ENCODE measurements around the gene CRLF1. TPM values are rescaled to one million over a fixed set of nuclear protein-coding genes. Genes with fewer than 3 reads are reported as not detected.
A peak's percentile ranks its signal among the peaks of the same experiment; 100 is the strongest.

CRLF1 gene
- total RNA-seq, 1 experiment from 2014 or later, result 16.2 TPM

DNA sequence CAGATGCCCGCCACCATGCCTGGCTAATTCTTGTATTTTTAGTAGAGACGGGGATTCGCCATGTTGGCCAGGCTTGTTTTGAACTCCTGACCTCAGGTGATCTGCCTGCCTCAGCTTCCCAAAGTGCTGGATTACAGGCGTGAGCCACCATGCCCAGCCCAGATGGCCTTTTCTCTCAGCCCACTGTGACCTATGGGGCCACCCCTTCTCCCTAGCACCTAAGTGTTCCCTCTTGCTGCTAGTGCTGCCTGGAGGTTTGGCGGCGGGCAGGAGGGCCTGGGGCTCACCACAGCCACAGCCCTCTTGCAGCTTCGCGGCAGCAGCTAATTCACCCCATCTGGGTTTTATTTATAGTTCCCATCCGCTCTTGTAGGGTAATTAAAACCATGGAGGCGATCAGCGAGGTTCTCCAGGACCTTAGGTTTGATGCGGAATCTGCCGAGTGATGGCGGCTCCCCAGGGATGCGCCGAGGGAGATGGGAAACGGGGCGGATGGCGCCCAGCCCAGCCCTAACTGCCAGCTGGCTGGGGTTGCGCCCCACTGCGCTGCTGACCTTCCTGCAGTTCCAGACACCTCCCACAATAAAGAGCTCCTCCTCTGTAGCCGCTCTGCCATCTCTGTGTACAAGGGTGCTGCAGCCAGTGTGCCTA lies 14.7 kb downstream of the CRLF1 start:
- Histone ChIP-seq H3K18ac (ENCODE audit: insufficient read length, low read depth, low read length) (no peak overlapping the region), H4K8ac (replicated peaks; ENCODE audit: insufficient read length, low read depth, low read length) (no peak overlapping the region), H3K23me2 (ENCODE audit: insufficient read length, low read depth, low read length, poor library complexity, severe bottlenecking) (peaks cover 28% of the 10 kb centered on the region), H3T11ph (ENCODE audit: low read length) (no peak overlapping the region), H3K4me2 (ENCODE audit: insufficient read depth, insufficient read length, low read length) (no peak overlapping the region), H3K9me3 (ENCODE audit: control insufficient read depth, low read depth, low read length) (no peaks in the 10 kb centered on the region), H3K14ac (ENCODE audit: insufficient read depth, low read length) (no peak overlapping the region), H2AFZ (ENCODE audit: low read length) (no peak overlapping the region), H2BK120ac (ENCODE audit: low read depth, low read length, poor library complexity, severe bottlenecking) (no peak overlapping the region), H3K27ac (ENCODE audit: insufficient read length, low read depth, low read length) (no peak overlapping the region), H3K56ac (ENCODE audit: insufficient read length, low read depth, low read length) (no peak overlapping the region), H2BK12ac (ENCODE audit: insufficient read length, low read depth, low read length) (no peak overlapping the region), H2AK5ac (ENCODE audit: insufficient read length, low read length) (no peak overlapping the region), H4K91ac (ENCODE audit: insufficient read length, low read depth, low read length) (no peak overlapping the region), H3K27me3 (ENCODE audit: insufficient read depth, low read length) (no peaks in the 10 kb centered on the region), H3K79me2 (ENCODE audit: insufficient read depth, low read length) (no peaks in the 10 kb centered on the region), H3K4ac (ENCODE audit: low read depth, low read length) (no peak overlapping the region), H2BK15ac (ENCODE audit: low read depth, low read length) (no peak overlapping the region), H2BK20ac (ENCODE audit: low read depth, low read length, poor library complexity, severe bottlenecking) (no peak overlapping the region), H4K20me1 (ENCODE audit: control insufficient read depth, insufficient read depth, insufficient read length) (no peaks in the 10 kb centered on the region), H3K23ac (ENCODE audit: insufficient read length, low read depth, low read length) (no peak overlapping the region), H3K79me1 (ENCODE audit: insufficient read depth, low read depth, low read length, poor library complexity, severe bottlenecking) (no peaks in the 10 kb centered on the region), H3K4me1 (ENCODE audit: insufficient read depth, low read length) (peaks cover 8% of the 10 kb centered on the region; the same call in 1 of the 2 replicates), H4K5ac (ENCODE audit: insufficient read length, low read depth, low read length) (no peak overlapping the region), H2BK5ac (ENCODE audit: insufficient read length, low read length) (no peak overlapping the region), H3K9ac (ENCODE audit: extremely low read depth, insufficient read length, low read length) (no peak overlapping the region)
- H3K36me3 Mint-ChIP-seq (ENCODE audit: insufficient read depth in 1 of 3, low read depth in 3 of 3), result peaks cover 3 to 16% (median 5%) of the 10 kb centered on the region in 3 experiments; a peak in 5 of 7 replicates
- no peaks in the 10 kb centered on the region; a peak in 1 of 5 replicates for H3K9me3 Mint-ChIP-seq
- H3K4me1 Mint-ChIP-seq, result peaks cover 45 to 49% of the 10 kb centered on the region in 2 experiments
- H3K4me3 Mint-ChIP-seq, result peak overlapping the region in 1 of 2 experiments; percentile 65; a peak in 2 of 5 replicates
- no peak overlapping the region for H3K27ac Mint-ChIP-seq
- no CpG with 5 or more reads among the region's 22 CpGs for WGBS (ENCODE audit: extremely low coverage, insufficient read length, low lambda C conversion rate)
- no peak for DNase-seq
- peaks cover 11% of the 10 kb centered on the region for H3K27me3 Mint-ChIP-seq (ENCODE audit: low read depth)
- TF ChIP-seq, protein P1, sequence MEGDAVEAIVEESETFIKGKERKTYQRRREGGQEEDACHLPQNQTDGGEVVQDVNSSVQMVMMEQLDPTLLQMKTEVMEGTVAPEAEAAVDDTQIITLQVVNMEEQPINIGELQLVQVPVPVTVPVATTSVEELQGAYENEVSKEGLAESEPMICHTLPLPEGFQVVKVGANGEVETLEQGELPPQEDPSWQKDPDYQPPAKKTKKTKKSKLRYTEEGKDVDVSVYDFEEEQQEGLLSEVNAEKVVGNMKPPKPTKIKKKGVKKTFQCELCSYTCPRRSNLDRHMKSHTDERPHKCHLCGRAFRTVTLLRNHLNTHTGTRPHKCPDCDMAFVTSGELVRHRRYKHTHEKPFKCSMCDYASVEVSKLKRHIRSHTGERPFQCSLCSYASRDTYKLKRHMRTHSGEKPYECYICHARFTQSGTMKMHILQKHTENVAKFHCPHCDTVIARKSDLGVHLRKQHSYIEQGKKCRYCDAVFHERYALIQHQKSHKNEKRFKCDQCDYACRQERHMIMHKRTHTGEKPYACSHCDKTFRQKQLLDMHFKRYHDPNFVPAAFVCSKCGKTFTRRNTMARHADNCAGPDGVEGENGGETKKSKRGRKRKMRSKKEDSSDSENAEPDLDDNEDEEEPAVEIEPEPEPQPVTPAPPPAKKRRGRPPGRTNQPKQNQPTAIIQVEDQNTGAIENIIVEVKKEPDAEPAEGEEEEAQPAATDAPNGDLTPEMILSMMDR (conservative IDR thresholded peaks at IDR 0.05), result no peak

Data from H9 (cell line).